ENCODE measurements around the gene ARHGDIG. TPM values are rescaled to one million over a fixed set of nuclear protein-coding genes. Genes with fewer than 3 reads are reported as not detected.

The ARHGDIG gene
- 0.32 TPM in 1 of 2 replicates, not detected in the other for total RNA-seq

GRCh38 chr16:280552-280951 lies at the start of gene ARHGDIG:
ARHGDIG (plus strand) TSS chr16:280591; CDS start chr16:280681, 90 bp downstream.
- TF ChIP-seq, protein P1, sequence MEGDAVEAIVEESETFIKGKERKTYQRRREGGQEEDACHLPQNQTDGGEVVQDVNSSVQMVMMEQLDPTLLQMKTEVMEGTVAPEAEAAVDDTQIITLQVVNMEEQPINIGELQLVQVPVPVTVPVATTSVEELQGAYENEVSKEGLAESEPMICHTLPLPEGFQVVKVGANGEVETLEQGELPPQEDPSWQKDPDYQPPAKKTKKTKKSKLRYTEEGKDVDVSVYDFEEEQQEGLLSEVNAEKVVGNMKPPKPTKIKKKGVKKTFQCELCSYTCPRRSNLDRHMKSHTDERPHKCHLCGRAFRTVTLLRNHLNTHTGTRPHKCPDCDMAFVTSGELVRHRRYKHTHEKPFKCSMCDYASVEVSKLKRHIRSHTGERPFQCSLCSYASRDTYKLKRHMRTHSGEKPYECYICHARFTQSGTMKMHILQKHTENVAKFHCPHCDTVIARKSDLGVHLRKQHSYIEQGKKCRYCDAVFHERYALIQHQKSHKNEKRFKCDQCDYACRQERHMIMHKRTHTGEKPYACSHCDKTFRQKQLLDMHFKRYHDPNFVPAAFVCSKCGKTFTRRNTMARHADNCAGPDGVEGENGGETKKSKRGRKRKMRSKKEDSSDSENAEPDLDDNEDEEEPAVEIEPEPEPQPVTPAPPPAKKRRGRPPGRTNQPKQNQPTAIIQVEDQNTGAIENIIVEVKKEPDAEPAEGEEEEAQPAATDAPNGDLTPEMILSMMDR (IDR thresholded peaks at IDR 0.05; ENCODE audit: insufficient read depth, low read depth, low read length), result no peak
- no peak for DNase-seq (ENCODE audit: low read depth)
- peak within 1 kb of the TSS; percentile 33 for H3K4me3 ChIP-seq (ENCODE audit: low read depth, low read length)

GRCh38 chr16:230949-231348 lies 49.4 kb upstream of the ARHGDIG start:
- no peak for DNase-seq (ENCODE audit: low read depth)
- no peak overlapping the region for H3K4me3 ChIP-seq (ENCODE audit: low read depth, low read length)
- TF ChIP-seq, protein P1 (IDR thresholded peaks at IDR 0.05; ENCODE audit: insufficient read depth, low read depth, low read length), result no peak

- peak; percentile 90 for DNase-seq (ENCODE audit: low read depth)
- TF ChIP-seq, protein P1 (IDR thresholded peaks at IDR 0.05; ENCODE audit: insufficient read depth, low read depth, low read length), result peak; percentile 32
- peak within 1 kb of the TSS; percentile 95 for H3K4me3 ChIP-seq (ENCODE audit: low read depth, low read length)
These were observed 45.7 kb upstream of the ARHGDIG start, which contains the start of gene FAM234A for GRCh38 chr16:234468-235305. FAM234A (plus strand) TSS chr16:234821; CDS start chr16:254414, 19,593 bp downstream.

DNA sequence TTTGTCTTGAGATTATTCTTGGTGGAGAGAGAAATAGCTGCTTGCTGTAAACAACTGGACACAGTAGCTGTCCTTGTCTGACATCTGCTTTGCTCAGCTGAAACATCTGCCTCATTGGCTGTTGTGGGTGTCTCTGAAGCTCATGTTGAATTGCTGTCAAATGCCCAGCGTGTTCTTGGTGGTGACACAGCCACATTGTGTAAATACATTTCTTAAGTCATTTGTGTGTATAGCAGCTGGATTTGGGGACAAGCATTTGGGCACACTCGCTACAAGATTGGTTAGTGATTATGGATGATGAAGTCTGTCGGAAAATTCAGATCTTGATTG lies 40.5 kb upstream of the ARHGDIG start:
- TF ChIP-seq, protein P1 (IDR thresholded peaks at IDR 0.05; ENCODE audit: insufficient read depth, low read depth, low read length), result no peak
- DNase-seq (ENCODE audit: low read depth), result peak; percentile 59
- no peak overlapping the region for H3K4me3 ChIP-seq (ENCODE audit: low read depth, low read length)

GRCh38 chr16:240559-240958 lies 39.8 kb upstream of the ARHGDIG start:
- TF ChIP-seq, protein P1 (IDR thresholded peaks at IDR 0.05; ENCODE audit: insufficient read depth, low read depth, low read length), result no peak
- DNase-seq (ENCODE audit: low read depth), result no peak

GRCh38 chr16:242281-242680 lies 38.1 kb upstream of the ARHGDIG start:
- DNase-seq (ENCODE audit: low read depth), result no peak
- no peak overlapping the region for H3K4me3 ChIP-seq (ENCODE audit: low read depth, low read length)
- TF ChIP-seq, protein P1 (IDR thresholded peaks at IDR 0.05; ENCODE audit: insufficient read depth, low read depth, low read length), result no peak

More at GRCh38 chr16:240559-240958, 39.8 kb upstream of the ARHGDIG start:
- H3K4me3 ChIP-seq (ENCODE audit: low read depth, low read length), result no peak overlapping the region
